CD4-positive, alpha-beta T cell treated with Interleukin-17A for 1 hour (primary cell): ENCODE data around the gene TERT.
"Not testable (repeated sequence)": the region's sequence is repeated elsewhere in the genome, so short reads cannot be mapped to it uniquely, and the experiment has no call there.

Experiments used
- DNase-seq: peaks from one replicate; pipeline ENCODE4 v3.0.0-alpha.2; 2020

Gene TERT

DNA sequence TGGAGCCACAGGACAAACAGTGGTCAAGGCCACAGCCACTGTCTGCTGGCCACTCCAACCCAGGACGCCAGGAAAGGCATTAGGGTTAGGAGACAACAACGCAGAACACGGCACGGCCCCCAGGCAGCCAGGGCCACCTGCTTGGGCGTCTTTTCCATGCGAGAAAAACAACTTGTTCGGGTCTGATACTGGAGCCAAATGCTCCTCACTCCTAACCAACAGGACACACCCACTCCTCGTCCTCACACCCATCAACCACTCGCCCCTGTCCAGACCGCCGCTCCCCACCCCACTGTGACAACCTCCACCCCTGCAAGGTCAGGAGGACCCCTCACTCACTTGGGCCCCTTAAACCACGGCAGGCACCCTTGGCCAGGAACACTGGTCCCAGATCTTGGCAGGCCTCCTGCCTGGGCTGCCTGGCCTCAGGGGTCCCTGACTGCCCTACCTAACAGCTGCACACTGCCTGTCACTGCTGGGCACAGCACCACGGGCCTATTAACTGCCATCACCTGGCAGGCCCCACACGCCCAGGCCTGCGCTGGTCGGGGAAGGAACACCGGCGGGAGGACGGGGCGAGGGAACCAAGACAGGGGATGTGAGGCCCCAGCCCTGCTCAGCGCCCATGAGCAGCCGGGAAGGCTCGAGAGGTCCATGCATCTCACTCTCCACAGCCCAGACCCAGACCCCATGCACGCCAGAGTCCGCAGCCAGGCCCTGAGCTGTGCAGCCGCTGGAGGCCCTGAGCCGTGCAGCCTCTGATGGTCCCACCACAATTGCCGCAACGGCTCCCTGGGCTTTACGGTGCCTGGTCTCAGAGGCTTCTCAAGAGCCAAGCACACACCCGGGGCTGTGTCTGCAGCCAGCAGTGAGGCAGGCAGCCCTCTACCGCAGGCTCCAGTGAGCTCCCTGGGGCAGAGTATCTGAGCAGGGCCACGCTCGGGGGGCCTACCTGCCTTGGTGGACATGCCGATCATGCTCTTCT lies 36.3 kb upstream of the TERT start:
- no peak for DNase-seq

DNA sequence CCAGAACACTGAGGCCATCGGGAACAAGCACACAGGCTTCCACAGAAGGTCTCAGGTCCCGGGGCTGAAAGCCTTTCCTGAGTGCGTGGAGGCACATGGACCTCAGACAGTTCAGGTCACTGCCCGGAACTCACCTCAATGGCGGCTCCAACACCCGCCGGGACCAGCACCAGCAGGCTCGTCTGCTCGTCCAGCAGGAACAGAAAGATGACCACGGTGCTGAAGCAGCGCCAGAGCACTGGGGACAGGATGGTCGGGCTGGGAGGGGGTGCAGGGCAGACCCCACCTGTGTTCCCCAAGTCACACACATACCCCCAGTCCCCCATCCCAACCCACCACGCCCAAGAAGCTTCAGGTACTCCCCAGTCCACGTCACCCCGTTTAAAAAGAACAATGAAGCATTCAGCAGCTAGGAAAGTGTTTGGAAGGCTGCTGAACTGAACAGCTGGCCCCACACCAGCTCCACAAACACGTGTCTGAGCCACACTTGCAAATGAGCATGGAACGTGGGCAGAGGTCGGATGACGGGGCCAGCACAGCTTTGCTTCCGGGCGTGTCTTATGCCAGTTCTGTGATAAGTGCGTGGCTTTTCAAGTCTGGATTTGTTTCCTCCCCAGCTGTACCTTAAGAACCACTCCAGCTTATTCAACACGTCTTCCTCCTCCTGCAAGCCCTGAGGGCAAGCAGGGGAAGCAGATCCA lies 35.4 kb upstream of the TERT start:
- no peak for DNase-seq

DNA sequence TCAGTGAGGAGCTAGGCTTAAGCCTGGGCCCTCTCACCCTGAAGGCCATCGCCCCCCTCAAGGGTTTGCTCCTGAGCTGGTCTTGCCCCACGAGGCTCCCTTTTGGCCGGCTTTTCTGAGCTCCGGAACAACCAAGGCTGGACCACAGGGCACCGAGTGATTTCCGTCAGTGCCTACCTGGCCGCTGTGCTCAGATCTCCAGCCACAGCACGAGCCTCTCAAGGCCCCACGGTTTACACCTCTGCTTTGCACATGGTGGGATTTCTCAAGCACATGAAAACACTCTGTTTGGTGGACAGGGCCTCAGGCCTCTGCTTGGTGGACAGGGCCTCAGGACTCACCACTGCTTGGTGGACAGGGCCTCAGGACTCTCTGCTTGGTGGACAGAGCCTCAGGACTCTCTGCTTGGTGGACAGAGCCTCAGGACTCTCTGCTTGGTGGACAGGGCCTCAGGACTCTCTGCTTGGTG lies 34.3 kb upstream of the TERT start:
- no peak for DNase-seq

DNA sequence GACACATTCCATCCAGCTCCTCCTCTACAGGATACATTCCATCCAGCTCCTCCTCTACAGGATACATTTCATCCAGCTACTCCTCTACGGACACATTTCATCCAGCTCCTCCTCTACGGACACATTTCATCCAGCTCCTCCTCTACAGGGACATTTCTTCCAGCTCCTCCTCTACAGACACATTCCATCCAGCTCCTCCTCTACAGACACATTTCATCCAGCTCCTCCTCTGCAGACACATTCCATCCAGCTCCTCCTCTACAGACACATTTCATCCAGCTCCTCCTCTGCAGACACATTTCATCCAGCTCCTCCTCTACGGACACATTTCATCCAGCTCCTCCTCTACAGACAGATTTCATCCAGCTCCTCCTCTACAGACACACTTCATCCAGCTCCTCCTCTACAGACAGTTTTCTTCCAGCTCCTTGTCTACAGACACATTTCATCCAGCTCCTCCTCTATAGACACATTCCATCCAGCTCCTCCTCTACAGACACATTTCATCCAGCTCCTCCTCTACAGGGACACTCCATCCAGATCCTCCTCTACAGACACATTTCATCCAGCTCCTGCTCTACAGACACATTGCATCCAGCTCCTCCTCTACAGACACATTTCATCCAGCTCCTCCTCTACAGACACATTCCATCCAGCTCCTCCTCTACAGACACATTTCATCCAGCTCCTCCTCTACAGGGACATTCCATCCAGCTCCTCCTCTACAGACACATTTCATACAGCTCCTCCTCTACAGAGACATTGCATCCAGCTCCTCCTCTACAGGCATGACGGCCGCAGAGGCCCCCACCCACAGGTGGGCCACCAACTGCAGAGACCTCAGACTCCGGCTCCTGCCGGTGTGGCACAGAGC lies 33.6 kb upstream of the TERT start:
- DNase-seq: not testable (repeated sequence)

DNA sequence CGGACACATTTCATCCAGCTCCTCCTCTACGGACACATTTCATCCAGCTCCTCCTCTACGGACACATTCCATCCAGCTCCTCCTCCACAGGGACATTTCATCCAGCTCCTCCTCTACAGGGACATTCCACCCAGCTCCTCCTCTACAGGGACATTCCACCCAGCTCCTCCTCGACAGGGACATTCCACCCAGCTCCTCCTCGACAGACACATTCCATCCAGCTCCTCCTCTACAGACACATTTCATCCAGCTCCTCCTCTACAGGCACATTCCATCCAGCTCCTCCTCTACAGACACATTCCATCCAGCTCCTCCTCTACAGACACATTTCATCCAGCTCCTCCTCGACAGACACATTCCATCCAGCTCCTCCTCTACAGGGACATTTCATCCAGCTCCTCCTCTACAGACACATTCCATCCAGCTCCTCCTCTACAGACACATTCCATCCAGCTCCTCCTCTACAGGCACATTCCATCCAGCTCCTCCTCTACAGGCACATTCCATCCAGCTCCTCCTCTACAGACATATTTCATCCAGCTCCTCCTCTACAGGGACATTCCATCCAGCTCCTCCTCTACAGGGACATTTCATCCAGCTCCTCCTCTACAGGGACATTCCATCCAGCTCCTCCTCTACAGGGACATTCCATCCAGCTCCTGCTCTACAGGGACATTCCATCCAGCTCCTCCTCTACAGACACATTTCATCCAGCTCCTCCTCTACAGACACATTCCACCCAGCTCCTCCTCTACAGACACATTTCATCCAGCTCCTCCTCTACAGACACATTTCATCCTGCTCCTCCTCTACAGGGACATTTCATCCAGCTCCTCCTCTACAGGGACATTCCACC lies 32.3 kb upstream of the TERT start:
- DNase-seq: not testable (repeated sequence)

DNA sequence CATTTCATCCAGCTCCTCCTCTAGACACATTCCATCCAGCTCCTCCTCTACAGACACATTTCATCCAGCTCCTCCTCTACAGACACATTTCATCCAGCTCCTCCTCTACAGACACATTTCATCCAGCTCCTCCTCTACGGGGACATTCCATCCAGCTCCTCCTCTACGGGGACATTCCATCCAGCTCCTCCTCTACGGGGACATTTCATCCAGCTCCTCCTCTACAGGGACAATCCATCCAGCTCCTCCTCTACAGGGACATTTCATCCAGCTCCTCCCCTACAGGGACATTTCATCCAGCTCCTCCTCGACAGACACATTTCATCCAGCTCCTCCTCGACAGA lies 31.6 kb upstream of the TERT start:
- DNase-seq: not testable (repeated sequence)

DNA sequence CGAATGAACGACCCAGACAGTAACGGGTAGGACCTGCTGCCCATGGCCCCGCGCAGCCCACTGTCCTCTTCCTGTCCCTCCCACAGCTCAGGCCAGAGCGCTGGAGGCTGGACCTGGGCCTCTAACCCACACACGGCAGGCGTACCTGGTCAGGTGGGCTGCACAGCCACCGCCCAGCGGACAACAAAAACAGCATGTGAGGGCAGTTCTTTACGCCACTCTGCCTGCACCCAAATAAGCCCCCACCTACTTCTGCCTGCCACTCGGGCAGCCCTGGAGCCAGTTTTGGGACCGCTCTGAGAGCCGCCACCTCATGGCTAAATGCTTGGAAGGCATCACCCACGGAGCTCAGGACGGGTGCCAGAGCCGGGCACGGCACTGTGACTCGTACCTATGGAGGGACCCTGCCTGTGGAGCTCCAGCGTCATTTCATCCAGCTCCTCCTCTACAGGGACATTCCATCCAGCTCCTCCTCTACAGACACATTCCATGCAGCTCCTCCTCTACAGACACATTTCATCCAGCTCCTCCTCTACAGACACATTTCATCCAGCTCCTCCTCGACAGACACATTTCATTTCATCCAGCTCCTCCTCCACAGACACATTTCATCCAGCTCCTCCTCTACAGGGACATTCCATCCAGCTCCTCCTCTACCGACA lies 31.1 kb upstream of the TERT start:
- no peak for DNase-seq

DNA sequence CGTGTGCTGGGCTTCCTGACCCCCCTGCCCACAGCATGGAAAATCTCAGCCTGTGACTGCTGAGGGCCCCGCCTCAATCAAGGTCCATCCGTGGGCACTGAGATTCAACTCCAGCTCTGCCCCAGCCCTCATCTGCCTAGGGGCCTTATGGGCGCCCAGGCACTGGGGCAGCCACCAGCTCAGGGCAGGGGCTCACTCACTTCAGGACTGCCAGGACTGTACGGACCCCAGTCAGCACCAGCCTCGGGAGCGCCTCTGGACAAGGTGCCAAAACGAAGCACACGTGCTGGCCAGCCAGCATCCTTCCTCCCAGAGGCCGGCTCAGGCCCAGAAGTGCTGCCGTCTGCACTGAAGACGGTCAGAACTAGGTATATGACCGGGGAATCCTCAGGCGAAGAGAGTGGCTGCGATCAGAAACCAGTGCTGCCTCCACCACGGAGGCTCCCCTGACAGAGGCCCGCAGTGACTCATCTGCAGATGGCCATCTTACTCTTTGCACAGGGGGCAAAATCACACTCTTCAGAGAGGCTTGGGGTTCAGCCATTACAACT lies 30.4 kb upstream of the TERT start:
- DNase-seq: no peak

DNA sequence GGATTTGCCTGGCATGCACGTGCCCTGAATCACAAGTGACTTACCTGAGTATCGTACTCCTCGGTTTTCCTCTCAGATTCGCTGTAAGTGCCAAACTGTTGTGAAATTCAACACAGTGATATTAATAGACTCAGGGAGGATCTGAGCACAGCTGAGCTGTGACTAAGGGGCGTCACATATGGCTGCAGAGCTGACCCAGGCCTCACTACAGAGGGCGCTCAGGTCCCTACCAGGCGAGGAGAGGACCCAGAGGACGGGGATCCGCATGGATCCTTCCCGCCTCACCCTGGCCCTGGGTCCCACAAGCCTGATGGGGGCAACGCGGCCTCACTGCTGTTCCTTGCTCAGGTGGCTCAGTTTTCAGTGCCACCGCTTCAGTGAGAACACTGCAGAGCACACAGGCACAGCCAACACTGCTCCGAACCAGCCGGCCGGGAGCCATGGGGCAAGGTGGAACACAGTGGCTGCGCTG lies 29.9 kb upstream of the TERT start:
- DNase-seq: no peak

DNA sequence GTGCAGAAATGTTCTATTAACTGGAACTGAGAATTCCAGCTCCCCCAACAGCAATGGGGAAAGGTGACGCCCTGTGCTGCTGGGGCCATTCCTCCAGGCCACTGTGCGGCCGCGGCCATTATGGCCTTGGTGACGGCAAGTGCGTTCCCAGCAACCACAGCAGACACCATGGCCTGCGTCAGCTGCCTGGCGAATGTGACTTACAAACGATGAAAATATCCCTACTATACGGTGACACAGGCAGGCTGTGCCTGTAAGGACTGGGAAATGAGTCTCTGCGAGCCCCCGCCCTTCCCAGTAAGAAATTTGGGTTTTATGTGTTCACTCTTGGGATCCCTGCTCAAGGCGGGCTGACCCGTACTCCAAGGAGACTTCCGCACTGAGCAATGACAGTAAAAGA lies 29.4 kb upstream of the TERT start:
- no peak for DNase-seq

DNA sequence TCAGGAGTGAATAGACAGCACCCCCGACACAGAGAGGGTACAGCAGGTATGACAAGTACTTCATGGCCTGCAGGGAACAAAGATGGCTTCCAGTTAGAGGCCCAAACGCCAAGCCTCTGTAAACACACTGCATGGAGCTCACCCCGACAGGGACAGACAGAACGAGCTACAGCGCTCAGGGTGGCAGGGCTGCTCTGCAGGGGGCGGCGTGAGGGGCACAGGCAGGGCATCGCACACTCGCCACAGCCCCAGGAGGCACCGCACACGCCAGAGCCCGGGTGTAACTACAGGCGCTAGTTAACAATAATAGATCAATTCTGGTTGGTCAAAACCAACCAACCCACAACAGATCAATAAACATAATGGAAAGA lies 28.9 kb upstream of the TERT start:
- DNase-seq: no peak

DNA sequence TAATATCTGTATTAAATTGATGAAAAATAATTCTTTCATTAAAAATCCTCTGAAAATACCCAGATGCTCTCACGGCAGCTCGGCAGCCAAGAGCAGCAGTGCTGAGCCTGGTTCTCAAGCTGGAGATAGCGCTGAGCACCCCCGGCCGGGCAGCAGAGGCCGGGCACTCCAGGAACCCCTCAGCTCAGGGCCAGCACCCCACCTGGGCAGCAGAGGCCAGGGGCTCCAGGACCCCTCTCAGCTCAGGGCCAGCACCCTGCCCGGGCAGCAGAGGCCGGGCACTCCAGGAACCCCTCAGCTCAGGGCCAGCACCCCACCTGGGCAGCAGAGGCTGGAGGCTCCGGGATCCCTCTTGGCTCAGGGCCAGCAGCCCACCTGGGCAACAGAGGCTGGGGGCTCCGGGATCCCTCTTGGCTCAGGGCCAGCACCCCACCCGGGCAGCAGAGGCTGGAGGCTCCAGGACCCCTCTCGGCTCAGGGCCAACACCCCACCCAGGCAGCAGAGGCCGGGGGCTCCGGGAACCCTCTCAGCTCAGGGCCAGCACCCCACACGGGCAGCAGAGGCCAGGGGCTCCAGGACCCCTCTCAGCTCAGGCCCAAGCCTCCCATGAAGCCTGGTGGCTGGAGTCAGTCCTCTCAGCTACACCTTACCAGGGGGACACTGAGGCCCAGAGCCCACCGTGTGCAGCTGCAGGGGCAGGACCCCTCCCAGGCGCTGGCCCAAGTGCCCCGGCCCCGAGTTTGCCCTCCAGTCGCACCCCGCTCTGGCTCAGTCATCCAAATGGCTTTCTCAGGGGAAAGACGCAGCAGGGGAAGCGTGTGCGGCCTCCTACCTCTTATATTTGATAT lies 28.3 kb upstream of the TERT start:
- no peak for DNase-seq

DNA sequence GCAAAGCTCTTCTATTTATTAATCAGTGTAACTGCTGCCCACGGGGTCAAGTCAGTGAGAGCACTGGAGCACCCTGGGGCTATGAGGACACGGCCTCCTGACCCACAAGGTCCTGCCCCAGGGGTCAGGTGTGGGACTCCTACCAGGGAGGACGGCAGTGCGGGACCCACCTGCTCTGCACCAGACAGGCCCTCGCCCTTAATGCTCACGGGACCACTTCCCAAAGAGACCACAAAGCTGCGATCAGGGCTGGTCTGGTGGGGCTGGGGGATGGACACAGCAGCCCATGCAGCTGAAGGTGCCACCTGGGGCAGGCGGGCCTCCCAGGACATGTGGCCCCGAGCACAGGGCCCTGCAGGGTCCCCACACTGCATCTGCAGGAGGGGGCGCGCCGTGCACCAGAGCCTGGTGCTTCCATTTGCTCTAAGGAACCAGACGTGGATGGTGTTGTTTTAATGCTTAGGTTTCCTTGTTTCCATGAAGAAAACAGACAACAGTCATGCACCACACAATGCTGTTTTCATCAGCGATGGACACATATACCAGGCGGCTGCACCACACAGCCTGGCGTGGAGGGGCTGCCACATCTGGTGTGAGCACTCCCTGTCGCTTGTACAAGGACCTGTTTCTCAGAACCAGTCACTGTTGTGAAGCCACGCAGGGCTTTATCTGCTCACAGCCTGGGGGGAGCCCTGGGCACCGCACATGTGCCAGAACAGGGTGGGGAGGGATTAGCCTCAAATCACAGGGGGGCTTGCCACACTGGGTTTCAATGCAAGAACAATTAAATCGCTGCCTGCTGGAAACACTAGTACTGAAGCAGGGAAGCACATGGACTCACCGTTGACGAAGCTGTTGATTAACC lies 27.4 kb upstream of the TERT start:
- no peak for DNase-seq

DNA sequence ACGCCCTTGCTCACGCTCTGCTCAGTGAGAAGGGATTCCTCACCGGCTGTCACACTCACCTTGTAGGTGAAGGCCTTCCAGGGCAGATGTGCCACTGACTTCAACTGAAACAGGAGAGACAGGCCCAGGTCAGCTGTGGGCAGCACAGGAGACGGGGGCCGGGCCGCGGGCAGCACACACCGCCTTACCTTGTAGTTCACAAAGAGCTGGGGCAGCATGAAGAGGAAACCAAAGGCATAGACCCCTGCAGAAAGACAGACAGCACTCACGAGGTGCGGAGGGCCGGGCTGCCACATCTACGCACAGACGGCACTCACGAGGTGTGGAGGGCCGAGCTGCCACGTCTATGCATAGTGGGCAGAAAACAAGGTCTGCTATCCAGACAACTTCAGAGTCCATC lies 26.7 kb upstream of the TERT start:
- no peak for DNase-seq

DNA sequence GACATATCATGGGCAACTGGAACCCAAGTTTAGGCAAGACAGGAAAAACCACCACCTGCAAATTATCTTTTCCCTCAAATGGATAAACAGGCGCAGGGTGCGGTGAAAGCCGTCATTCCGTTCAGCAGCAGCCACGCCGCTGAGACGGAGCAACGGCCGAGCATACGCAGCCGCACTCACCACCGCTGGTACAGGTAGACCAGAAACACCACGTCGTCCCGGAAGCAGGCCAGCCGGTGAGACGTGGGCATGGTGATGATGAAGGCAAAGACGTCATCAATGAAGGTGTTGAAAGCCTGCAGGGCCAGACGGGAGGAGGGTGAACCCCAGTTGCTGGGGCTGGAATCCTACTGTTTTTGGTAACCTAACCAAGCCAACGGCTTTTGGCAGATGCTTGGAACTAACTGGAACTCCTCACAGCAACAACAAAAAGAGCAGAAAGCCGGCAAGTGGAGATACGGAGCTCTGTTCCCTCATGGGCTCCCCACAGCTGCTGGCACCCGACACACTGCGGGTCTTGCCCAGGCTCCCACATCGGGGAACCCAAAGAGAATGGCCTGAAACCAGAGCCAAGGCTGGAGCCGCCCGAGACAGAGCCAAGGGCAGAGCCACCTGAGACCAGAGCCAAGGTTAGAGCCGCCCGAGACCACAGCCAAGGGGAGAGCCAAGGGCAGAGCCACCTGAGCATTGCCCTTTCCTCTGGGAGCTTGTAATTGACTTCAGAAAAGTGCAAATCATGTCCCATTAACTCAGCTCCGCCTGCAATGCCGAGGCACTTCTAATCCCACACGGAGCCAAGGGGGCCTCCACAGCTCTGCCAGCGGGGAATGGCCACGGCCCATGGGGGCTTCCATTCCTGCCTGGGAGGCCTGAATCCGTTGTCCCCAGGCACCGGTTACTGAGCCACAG lies 25.8 kb upstream of the TERT start:
- DNase-seq: no peak

DNA sequence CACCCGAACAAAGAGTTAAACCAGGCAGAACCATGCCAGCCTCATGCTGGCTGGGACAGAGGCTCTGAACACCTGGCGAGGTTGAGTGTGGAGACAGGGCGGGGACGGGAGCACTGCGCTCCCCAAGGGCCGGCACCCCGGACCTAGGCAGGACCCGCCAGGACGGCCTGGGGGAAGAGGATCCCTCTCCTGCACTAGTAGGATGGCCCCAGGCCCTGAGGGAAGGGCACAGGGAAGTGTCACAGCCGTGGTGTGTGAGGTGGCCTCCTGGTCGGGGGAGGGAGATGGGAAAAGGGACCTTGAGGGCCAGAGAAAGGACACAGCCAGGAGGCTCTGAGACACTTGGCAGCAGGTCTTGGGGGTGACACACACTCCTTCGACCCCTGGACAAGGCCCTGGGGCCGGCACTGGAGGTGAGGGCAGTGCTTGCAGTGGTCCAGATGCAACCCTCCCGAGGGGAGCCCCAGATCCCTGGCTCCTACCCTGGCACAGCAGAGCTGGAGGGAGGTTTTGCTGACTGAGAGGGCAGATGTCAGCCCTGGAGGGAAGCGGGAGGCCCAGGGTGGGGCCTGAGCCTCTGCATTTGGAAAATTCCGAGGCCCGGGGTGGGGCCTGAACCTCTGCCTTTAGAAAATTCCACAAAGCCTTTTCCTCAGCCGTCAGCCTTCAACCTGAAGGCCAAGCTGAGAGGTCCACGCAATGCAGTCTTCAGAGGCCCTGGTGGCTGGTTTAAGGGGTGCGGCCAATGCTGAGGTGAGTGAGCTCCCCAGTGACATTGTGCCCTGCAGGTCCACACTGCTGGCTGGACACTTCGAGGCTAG lies 24.8 kb upstream of the TERT start:
- no peak for DNase-seq

DNA sequence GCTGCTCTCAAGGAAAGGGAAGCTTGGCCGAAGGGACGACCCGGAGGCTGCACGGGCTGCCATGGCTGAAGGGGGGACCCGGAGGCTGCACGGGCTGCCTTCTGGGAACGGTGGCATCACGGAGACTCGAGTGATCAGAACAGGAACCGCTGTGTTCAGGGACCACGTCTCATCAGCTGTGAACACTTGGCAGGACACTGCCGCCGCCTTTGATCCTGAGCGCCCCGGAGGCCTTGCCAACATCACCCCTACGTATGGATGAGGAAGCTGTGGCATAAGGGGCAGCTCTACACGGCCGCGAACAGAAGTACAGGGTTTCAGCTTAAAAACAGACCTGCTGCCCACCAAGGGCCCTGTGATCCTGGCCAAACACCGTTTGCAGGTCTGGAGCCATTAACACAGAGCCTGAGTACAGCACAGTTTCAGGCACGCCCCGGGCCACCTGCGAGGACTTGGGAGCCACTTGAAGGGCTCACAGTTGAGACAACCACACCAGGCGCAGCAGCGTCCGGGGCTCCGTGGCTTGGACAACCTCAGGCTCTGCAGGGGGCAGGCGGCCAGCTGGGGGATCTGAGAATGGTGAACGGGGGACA lies 23.9 kb upstream of the TERT start:
- no peak for DNase-seq
